PC-3 (cell line): ENCODE results near the gene DLK1.

Experiments used
- CTCF ChIP-seq: fragments of 300-600 bp; sonication (generic); conservative IDR thresholded peaks from 2 replicates; pipeline ENCODE4 v1.5.1; 2017; ENCODE audit warnings: antibody characterized with exemption, low read depth, mild to moderate bottlenecking, low read length
- EZH2 ChIP-seq: fragments of 300-600 bp; sonication (generic); IDR thresholded peaks from one replicate; pipeline ENCODE4 v1.6.1; 2017; ENCODE audit warnings: antibody characterized with exemption, mild to moderate bottlenecking, low read length; ENCODE audit not compliant: unreplicated experiment
- EZH2phosphoT487 ChIP-seq: fragments of 300-600 bp; sonication (generic); IDR thresholded peaks from 2 replicates; pipeline ENCODE4 v1.6.1; 2018; ENCODE audit warnings: mild to moderate bottlenecking, antibody characterized with exemption, low read length, borderline replicate concordance

DNA sequence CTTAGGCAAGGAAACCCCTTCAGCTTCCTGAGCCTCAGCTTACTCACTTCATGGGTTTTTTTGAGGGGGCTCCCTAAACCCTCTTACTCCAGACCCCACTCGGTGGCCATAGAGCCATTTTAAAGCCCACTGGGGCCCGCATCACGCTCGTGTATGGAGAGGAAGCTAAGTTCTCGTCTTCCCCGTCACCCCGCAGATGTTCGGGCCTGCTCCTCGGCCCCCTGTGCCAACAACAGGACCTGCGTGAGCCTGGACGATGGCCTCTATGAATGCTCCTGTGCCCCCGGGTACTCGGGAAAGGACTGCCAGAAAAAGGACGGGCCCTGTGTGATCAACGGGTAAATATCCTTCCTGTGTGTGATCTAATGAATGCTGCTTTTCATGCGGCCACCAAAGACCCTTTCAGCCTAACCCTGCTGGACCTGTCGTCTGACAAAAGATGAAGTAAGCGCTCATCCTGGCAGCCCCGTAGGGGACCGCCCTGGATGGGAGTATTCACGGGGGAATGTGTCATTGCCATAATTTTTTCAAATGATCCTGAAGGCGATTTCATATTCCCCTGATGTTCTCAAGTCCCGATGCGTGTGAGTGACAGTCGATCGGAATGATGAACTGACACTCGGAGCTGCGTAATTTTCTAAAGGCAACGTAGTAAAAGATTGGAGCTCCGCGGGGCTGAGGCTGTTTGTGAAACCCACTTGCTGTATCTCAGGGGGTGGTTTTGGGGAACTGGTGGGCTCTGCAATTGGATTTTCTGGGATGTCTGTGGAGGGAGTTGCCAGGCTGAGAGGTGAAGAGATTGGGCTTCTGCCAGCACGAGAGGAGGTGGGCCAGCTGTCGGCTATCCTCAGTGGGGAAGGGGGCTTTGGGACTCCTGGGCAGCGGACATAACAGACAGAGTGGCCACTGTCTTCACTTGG is 5.4 kb downstream of the DLK1 start:
- TF ChIP-seq CTCF, result no peak
- no peak for TF ChIP-seq EZH2
- no peak for TF ChIP-seq EZH2phosphoT487
